ENCODE results near the gene SYNGR4. TPM values are rescaled to one million over a fixed set of nuclear protein-coding genes. Genes with fewer than 3 reads are reported as not detected.

The SYNGR4 gene
- total RNA-seq, 1 donor from 2014 or later, result not detected

GRCh38 chr19:48338253-48338755 is 25.9 kb upstream of the SYNGR4 start:
- Mint-ChIP-seq H3K27me3 (ENCODE audit: unreplicated experiment) (peaks cover 4% of the 10 kb centered on the region), H3K9me3 (ENCODE audit: unreplicated experiment) (no peaks in the 10 kb centered on the region), H3K36me3 (ENCODE audit: low read depth, unreplicated experiment) (peaks cover 4% of the 10 kb centered on the region), H3K4me1 (ENCODE audit: unreplicated experiment) (peaks cover 8% of the 10 kb centered on the region), H3K27ac (ENCODE audit: unreplicated experiment) (no peak overlapping the region), H3K4me3 (ENCODE audit: unreplicated experiment) (no peak overlapping the region)
- no peak for TF ChIP-seq CTCF (IDR thresholded peaks at IDR 0.05; ENCODE audit: unreplicated experiment)
- no peak for DNase-seq (ENCODE audit: low spot score)

DNA sequence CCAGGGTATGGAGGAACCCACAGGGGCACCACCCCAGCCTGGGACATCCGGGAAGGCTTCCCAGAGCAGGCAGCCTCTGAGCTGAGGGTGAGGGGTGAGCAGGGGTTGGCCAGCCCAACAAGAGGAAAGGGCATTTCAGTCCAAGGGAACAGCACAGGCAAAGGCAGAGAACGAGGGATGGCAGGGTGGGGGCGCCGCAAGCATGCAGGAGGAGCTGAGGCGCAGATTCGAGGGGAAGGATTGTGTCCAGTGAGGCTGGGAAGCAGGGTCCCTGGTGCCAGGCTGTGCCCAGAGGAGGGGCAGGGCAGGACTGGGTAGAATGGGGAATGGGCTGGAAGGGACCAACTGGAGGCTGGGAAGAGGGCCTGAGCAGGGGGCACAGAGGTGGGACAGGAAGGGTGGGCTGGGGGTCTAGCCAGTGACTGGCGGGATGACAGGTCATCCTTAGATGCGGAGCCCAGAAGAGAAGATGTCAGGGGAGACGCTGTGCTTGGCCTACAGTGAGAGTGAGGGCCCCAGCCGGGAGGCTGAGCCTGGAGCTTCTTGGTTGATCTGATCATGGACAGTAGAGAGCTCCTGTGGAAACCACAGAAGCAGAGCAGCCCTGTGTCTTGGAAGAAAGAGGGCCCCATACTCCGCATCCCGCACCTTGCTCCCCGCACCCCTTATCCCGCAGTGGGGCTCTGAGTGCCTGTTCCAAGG is 25.2 kb upstream of the SYNGR4 start:
- no peak for TF ChIP-seq CTCF (IDR thresholded peaks at IDR 0.05; ENCODE audit: unreplicated experiment)
- H3K4me1 Mint-ChIP-seq (ENCODE audit: unreplicated experiment), result peaks cover 5% of the 10 kb centered on the region
- H3K27ac Mint-ChIP-seq (ENCODE audit: unreplicated experiment), result no peak overlapping the region
- H3K9me3 Mint-ChIP-seq (ENCODE audit: unreplicated experiment), result no peaks in the 10 kb centered on the region
- no peak for DNase-seq (ENCODE audit: low spot score)
- H3K4me3 Mint-ChIP-seq (ENCODE audit: unreplicated experiment), result no peak overlapping the region
- H3K36me3 Mint-ChIP-seq (ENCODE audit: low read depth, unreplicated experiment), result peaks cover 4% of the 10 kb centered on the region
- H3K27me3 Mint-ChIP-seq (ENCODE audit: unreplicated experiment), result peaks cover 4% of the 10 kb centered on the region

DNA sequence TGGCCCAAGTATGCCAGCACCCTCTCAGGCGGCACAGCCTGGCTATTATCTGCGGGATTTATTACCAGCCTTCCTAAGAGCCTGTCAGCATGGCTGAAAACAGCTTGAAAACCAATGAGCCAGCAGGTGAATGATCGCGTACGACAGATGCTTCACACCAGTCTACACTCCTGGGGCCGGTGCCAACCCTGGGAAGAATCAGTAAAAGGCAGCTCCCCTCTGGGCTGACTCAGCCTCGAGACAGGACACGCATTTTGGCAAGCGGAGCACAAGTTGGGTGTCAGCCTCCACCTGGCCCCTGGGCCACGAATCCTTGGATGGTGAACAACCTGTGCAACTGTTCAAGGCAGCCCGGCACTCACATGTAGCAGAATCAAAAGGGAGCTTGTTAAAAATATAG is 23.2 kb upstream of the SYNGR4 start:
- TF ChIP-seq CTCF (IDR thresholded peaks at IDR 0.05; ENCODE audit: unreplicated experiment), result no peak
- Mint-ChIP-seq H3K4me1 (ENCODE audit: unreplicated experiment) (no peaks in the 10 kb centered on the region), H3K36me3 (ENCODE audit: low read depth, unreplicated experiment) (peaks cover 4% of the 10 kb centered on the region), H3K4me3 (ENCODE audit: unreplicated experiment) (no peak overlapping the region), H3K27ac (ENCODE audit: unreplicated experiment) (no peak overlapping the region), H3K27me3 (ENCODE audit: unreplicated experiment) (peaks cover 4% of the 10 kb centered on the region), H3K9me3 (ENCODE audit: unreplicated experiment) (no peaks in the 10 kb centered on the region)
- no peak for DNase-seq (ENCODE audit: low spot score)

DNA sequence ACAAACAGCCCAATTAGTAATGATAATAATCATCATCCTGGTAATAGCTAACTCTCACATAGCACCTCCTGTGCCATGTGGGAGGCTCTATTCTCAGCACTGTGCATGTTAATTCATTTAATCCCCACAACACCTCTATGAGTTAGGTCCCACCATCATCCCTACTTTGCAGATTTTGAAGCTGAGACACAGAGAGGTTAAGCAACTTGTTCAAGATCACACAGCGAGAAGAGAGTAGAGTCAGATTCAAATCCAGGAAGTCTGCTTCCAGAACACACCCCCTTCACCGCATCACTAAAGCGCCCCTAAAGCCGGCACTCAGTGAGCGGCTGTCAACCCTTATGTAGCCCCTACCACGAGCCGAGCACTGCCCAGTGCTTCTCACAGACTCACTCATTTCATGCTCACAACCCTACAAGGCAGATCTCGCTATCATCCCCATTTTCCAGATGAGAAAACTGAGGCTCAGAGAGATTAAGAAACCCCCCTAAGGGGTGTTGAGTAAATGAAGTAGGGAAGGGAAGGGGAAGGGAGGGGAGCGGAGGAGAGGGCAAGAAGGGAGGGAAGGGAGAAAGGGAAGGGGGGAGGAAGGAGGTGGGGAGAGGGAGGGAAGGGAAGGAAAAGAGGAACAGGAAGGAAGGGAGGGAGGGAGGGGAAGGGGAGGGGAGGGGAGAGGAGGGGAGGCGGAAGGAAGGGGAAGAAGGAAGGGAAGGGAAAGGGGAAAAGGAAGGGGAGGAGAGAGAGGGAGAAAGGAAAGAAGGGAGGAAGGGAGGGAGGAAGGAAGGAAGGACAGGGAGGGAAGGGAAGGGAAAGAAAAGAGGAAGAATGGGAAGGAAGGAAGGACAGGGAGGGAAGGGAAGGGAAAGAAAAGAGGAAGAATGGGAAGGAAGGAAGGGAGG is 22.4 kb upstream of the SYNGR4 start:
- Mint-ChIP-seq H3K4me1 (ENCODE audit: unreplicated experiment) (no peaks in the 10 kb centered on the region), H3K9me3 (ENCODE audit: unreplicated experiment) (no peaks in the 10 kb centered on the region), H3K36me3 (ENCODE audit: low read depth, unreplicated experiment) (peaks cover 4% of the 10 kb centered on the region), H3K4me3 (ENCODE audit: unreplicated experiment) (no peak overlapping the region), H3K27ac (ENCODE audit: unreplicated experiment) (no peak overlapping the region), H3K27me3 (ENCODE audit: unreplicated experiment) (peaks cover 4% of the 10 kb centered on the region)
- TF ChIP-seq CTCF (IDR thresholded peaks at IDR 0.05; ENCODE audit: unreplicated experiment), result no peak
- no peak for DNase-seq (ENCODE audit: low spot score)

GRCh38 chr19:48342414-48342738 is 21.8 kb upstream of the SYNGR4 start:
- H3K36me3 Mint-ChIP-seq (ENCODE audit: low read depth, unreplicated experiment), result peaks cover 4% of the 10 kb centered on the region
- H3K27ac Mint-ChIP-seq (ENCODE audit: unreplicated experiment), result no peak overlapping the region
- no peaks in the 10 kb centered on the region for H3K4me1 Mint-ChIP-seq (ENCODE audit: unreplicated experiment)
- no peak for DNase-seq (ENCODE audit: low spot score)
- no peak for TF ChIP-seq CTCF (IDR thresholded peaks at IDR 0.05; ENCODE audit: unreplicated experiment)
- no peaks in the 10 kb centered on the region for H3K9me3 Mint-ChIP-seq (ENCODE audit: unreplicated experiment)
- no peak overlapping the region for H3K4me3 Mint-ChIP-seq (ENCODE audit: unreplicated experiment)
- peaks cover 4% of the 10 kb centered on the region for H3K27me3 Mint-ChIP-seq (ENCODE audit: unreplicated experiment)

Measured in endothelial cell (in vitro differentiated cells).